Adrenal gland (tissue), 12 donors: ENCODE data around the gene TIGAR. TPM values are rescaled to one million over a fixed set of nuclear protein-coding genes. Genes with fewer than 3 reads are reported as not detected.
A peak's percentile ranks its signal among the peaks of the same experiment; 100 is the strongest.

Experiments used
- DNase-seq, 7 donors: peaks; one replicate each; pipeline ENCODE4 v3.0.0-alpha.2; 2019 to 2020
- H3K27ac ChIP-seq, 5 donors: fragments of 200-600 bp; sonication (generic) in 4 of 5; 1 replicate in 3 of 5; 2 replicates in 2 of 5; pipeline versions ENCODE4 v1.5.1 to v1.8.0; 2016 to 2020; ENCODE audit warnings: mild to moderate bottlenecking in 1 of 5
- H3K27me3 ChIP-seq: fragments of 200-600 bp; 2 replicates; pipeline ENCODE4 v1.8.0; 2021
- H3K36me3 ChIP-seq, 2 donors: fragments of 200-600 bp; replicated peaks in 1 of 2; 1 replicate in 1 of 2; 2 replicates in 1 of 2; pipeline versions ENCODE4 v1.5.1 to v1.8.0; 2018 to 2022
- H3K4me1 ChIP-seq, 2 donors: fragments of 200-600 bp; replicated peaks in 1 of 2; 1 replicate in 1 of 2; 2 replicates in 1 of 2; pipeline versions ENCODE4 v1.5.1 to v1.8.0; 2018 to 2021
- H3K4me3 ChIP-seq, 4 donors: fragments of 200-600 bp; sonication (generic) in 3 of 4; one replicate each; pipeline ENCODE4 v1.5.1; 2016 to 2018
- H3K9me3 ChIP-seq, 3 donors: fragments of 200-600 bp; sonication (generic) in 1 of 3; replicated peaks in 1 of 3; 1 replicate in 2 of 3; 2 replicates in 1 of 3; pipeline versions ENCODE4 v1.5.1 to v1.8.0; 2016 to 2021
- POLR2A ChIP-seq, 2 donors: fragments of 450-650 bp; IDR thresholded peaks; one replicate each; pipeline ENCODE4 v1.6.1; 2017; ENCODE audit warnings: antibody characterized with exemption in 2 of 2, mild to moderate bottlenecking in 2 of 2, moderate library complexity in 1 of 2
- WGBS, 4 donors: extraction: QIAGEN DNeasy Blood & Tissue Kit in 2 of 4; methylation state at CpG; one replicate each; pipeline versions ENCODE4 v1.1.5 to v1.1.7; 2013 to 2017; 5-methylcytosine and 5-hydroxymethylcytosine counted together
- intact Hi-C, 2 donors: fragments of 100-400 bp; cut with DNase I; formaldehyde crosslinking; loops; one replicate each; pipeline versions ENCODE4 v1.14.1 to v1.15.0; 2022 to 2023
- polyA plus RNA-seq, 3 donors: library from polyadenylated mRNA; stranded (reverse); fragments of 200-250 nt in 2 of 3; fragments of 350-450 nt in 1 of 3; fragmentation: Illumina TruSeq in 1 of 3; extraction: RNeasy Lipid Tissue Mini Kit (QIAGEN cat#74804) in 1 of 3; gene quantifications; one replicate each; pipeline ENCODE4 v1.2.3, GENCODE V29; 2013 to 2014
- total RNA-seq, 9 donors: library from RNA; depleted of rRNA in 4 of 9; stranded (reverse); fragments of >200 nt in 4 of 9; fragments of 120-200 nt in 1 of 9; fragmentation: NEBNext Ultra II Directional in 1 of 9; extraction: Animal tissue kit (Norgen Biotek cat#: 25700) in 1 of 9; gene quantifications; one replicate each; pipeline versions ENCODE4 v1.1.0 to v1.2.4, GENCODE V29; 2013 to 2023
- TF ChIP-seq, protein P1 (sequence below), 6 experiments: fragments of 450-650 bp in 4 of 6; fragments of 200-600 bp in 2 of 6; sonication (generic) in 1 of 6; IDR thresholded peaks; 1 replicate in 5 of 6; 2 replicates in 1 of 6; pipeline versions ENCODE4 v1.5.1 to v1.8.0; 2016 to 2021; ENCODE audit warnings: antibody characterized with exemption in 6 of 6, mild to moderate bottlenecking in 2 of 6, moderate library complexity in 1 of 6
- donor health status: healthy with polysubstance abuse.
- donor health status: Bipolar disorder and iron deficiency.
- donor health status: DM: yes; HTN: yes; CAD: no.
- donor health status: DM: no; HTN: no; CAD: no.
- donor health status: DM: no; HTN: no; CAD: no.
- donor health status: DM: yes; HTN: yes; CAD: no.

The TIGAR gene
- total and polyA plus RNA-seq, 12 donors, result 2.5 to 28.2 (median 9.5) TPM

DNA sequence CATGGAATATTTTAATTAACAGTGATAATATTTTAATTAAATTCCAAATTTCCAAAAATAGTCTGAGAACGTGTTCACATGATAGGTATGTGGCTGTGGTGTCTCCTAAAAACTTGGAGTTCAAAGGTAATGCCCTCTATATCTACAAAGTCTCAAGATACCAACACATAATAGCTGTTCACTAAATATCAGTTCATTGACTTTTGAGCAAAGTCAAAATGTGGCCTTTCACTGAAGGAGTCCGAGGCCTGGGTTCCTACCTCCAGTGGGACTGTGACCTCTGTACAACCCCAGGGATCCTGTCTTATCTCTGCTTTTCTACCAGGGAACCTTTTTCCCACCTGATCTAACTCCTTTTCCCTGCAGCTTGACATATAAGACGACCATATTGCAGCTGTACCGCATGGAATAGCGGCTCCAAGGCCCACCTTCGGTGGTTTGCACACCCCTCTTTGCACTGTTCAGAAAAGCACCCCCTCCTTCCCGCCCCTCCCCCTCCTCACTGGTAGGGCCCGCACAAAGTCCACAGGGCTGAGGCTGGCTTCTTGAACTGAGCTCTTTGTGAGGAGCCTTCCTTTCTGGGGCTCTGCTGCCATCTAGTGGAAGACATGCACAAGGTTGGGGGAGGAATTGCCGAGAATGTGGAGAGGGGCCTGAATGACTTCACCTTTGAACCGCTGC lies 44.3 kb upstream of the TIGAR start:
- Histone ChIP-seq H3K9me3 (no peaks in the 10 kb centered on the region), H3K4me3 (peak overlapping the region in 2 of 4 donors; percentile 85 to 96), H3K27me3 (no peaks in the 10 kb centered on the region), H3K27ac (peak overlapping the region in 4 of 5 donors; percentile 83 to 95 (median 91)), H3K36me3 (peaks cover 0 to 45% of the 10 kb centered on the region in 2 donors), H3K4me1 (peaks cover 65 to 68% of the 10 kb centered on the region in 2 donors)
- peak; percentile 90 to 96 (median 92) for DNase-seq
- TF ChIP-seq, protein P1, sequence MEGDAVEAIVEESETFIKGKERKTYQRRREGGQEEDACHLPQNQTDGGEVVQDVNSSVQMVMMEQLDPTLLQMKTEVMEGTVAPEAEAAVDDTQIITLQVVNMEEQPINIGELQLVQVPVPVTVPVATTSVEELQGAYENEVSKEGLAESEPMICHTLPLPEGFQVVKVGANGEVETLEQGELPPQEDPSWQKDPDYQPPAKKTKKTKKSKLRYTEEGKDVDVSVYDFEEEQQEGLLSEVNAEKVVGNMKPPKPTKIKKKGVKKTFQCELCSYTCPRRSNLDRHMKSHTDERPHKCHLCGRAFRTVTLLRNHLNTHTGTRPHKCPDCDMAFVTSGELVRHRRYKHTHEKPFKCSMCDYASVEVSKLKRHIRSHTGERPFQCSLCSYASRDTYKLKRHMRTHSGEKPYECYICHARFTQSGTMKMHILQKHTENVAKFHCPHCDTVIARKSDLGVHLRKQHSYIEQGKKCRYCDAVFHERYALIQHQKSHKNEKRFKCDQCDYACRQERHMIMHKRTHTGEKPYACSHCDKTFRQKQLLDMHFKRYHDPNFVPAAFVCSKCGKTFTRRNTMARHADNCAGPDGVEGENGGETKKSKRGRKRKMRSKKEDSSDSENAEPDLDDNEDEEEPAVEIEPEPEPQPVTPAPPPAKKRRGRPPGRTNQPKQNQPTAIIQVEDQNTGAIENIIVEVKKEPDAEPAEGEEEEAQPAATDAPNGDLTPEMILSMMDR (IDR thresholded peaks at IDR 0.05), result peak; percentile 84 to 97 (median 94)
- peak; percentile 22 to 35 for TF ChIP-seq POLR2A (IDR thresholded peaks at IDR 0.05)
- 2 to 5% (median 3%) methylated on average over 10 of the region's 10 CpGs for WGBS, 4 donors
- intact Hi-C loops, result loop anchor here (5.0 to 10.0 kb wide), 4 partner anchors 169 to 282 kb away; no protein-coding TSS in a partner anchor

DNA sequence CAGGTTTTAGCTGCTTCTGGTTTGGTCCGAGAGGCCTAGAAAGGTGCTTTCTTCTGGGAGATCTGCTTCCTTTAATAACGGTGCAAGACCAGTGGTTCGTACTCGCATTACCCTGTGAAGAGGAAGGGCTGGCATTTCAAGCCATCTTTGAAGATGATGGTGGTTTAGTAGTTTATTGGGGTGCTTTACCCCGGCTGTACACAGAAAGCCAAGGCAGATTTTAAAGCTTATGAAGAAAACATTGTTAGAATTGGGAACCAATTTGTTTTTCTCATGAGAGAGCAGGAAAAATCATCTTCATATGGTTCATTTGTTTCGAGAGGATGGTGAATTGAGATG lies 43.8 kb upstream of the TIGAR start:
- peak overlapping the region in 1 of 4 donors; percentile 6 for H3K4me3 ChIP-seq
- no peak for DNase-seq
- 22 to 28% (median 26%) methylated on average over 6 of the region's 6 CpGs for WGBS, 4 donors

DNA sequence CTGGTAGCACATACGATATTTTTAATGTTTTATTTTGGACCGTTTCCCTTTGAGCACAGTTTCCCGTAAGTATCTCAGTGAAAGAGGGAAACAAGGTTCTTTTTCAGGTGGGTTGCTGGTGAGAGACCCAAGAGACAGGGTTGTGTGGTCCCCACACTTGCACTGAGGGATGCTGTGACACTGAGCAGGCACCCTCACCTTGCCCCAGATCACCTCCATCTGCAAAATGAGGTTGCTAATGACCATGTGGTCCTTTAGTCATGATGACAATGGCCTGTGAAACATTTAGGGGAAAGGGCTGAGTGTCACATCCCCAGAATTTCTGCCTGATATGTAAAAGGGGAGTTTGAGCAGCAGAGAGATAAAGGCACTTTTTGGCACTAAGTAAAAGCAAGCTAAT lies 43.2 kb upstream of the TIGAR start:
- peak in 2 of 7 donors; percentile 16 to 29 for DNase-seq
- H3K36me3 ChIP-seq, result peaks cover 0 to 57% of the 10 kb centered on the region in 2 donors
- no peaks in the 10 kb centered on the region for H3K9me3 ChIP-seq
- intact Hi-C loops, result loop anchor here (5.0 to 10.0 kb wide), 4 partner anchors 171 to 283 kb away; no protein-coding TSS in a partner anchor
- H3K27me3 ChIP-seq, result no peaks in the 10 kb centered on the region
- peak overlapping the region in 3 of 5 donors; percentile 78 to 95 (median 92) for H3K27ac ChIP-seq
- peaks cover 61 to 64% of the 10 kb centered on the region in 2 donors for H3K4me1 ChIP-seq
- TF ChIP-seq POLR2A (IDR thresholded peaks at IDR 0.05), result peak in 1 of 2 donors; percentile 5
- TF ChIP-seq, protein P1 (IDR thresholded peaks at IDR 0.05), result no peak
- 47 to 66% (median 53%) methylated on average over 3 of the region's 3 CpGs for WGBS, 4 donors
- peak overlapping the region in 1 of 4 donors; percentile 5 for H3K4me3 ChIP-seq

More for the DNA sequence above, 43.8 kb upstream of the TIGAR start:
- H3K9me3 ChIP-seq, result no peaks in the 10 kb centered on the region
- TF ChIP-seq, protein P1 (IDR thresholded peaks at IDR 0.05), result peak in 2 of 6 experiments; percentile 15 to 48
- TF ChIP-seq POLR2A (IDR thresholded peaks at IDR 0.05), result no peak
- no peaks in the 10 kb centered on the region for H3K27me3 ChIP-seq
- H3K4me1 ChIP-seq, result peaks cover 68 to 70% of the 10 kb centered on the region in 2 donors
- H3K36me3 ChIP-seq, result peaks cover 0 to 50% of the 10 kb centered on the region in 2 donors
- peak overlapping the region in 3 of 5 donors; percentile 78 to 95 (median 92) for H3K27ac ChIP-seq
- intact Hi-C loops, result loop anchor here (5.0 to 10.0 kb wide), 4 partner anchors 170 to 282 kb away; no protein-coding TSS in a partner anchor

DNA sequence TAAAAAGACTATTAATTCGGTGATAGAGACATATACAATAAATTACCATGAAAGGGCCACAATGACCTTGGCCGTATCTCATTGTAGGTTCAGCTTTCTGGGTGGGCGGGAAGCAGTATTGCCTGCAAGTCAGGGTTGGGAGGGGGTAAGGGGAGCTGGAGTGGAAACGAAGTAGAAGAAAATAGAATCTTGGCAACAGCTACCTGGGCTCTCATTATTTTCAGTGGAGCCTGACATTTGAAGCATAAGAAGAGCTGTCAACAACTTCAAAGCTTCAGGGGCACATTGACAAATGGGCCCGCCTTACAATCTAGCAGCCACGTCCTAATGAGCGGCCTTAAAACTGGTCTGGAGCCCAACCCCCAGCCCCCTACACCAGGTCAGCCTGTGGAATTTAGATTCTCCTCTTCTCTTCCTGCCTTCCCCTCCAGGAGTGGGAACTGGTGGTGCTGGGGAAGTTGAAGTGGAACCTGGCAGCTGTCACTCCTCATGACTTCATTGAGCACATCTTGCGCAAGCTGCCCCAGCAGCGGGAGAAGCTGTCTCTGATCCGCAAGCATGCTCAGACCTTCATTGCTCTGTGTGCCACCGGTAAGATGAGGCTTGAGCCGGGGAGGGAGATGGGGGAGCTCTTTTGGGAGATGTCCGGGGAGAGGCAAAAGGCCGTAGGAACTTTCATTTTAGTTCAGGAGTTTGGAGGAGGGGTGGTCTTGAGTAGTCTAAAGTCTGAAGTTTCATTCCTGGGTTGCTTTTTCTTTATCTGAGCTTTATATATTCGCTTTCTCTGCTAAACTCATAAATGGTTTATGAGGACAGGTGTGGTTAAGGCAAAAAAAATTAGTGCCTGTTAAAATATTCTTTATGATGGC lies 42.5 kb upstream of the TIGAR start:
- H3K4me3 ChIP-seq, result peak overlapping the region in 1 of 4 donors; percentile 5
- intact Hi-C loops, result loop anchor here (5.0 to 10.0 kb wide), 4 partner anchors 171 to 284 kb away; no protein-coding TSS in a partner anchor
- peaks cover 56 to 64% of the 10 kb centered on the region in 2 donors for H3K4me1 ChIP-seq
- H3K27ac ChIP-seq, result peak overlapping the region in 4 of 5 donors; percentile 33 to 95 (median 85)
- TF ChIP-seq, protein P1 (IDR thresholded peaks at IDR 0.05), result no peak
- TF ChIP-seq POLR2A (IDR thresholded peaks at IDR 0.05), result no peak
- no peaks in the 10 kb centered on the region for H3K27me3 ChIP-seq
- peaks cover 0 to 64% of the 10 kb centered on the region in 2 donors for H3K36me3 ChIP-seq
- 23 to 31% (median 25%) methylated on average over 15 of the region's 15 CpGs for WGBS, 4 donors
- no peaks in the 10 kb centered on the region for H3K9me3 ChIP-seq
- peak; percentile 57 to 83 (median 74) for DNase-seq
